ENCODE data around the gene ANO2.

Gene ANO2

DNA sequence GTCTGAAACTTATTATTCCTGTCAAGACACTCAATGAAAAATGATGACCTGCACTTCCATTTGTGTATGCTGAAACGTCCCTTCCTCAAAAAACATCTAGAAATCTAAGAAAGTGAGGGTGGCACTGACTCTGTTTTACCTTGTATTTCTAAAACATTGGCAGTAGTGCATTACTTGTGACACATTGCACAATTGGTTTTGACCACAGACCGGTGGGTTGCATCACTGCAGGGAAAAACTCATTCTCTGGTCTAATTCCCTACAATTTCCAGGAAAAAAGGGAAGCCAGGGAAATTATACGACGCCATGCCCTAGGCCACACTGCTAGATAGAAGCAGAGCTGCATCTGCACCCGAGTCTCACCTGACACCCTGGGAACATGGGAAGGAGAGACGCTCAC, 356.5 kb downstream of the ANO2 start:
- H4K20me1 ChIP-seq (ENCODE audit: control insufficient read depth, insufficient read depth, low read depth, low read length), result no peaks in the 10 kb centered on the region
- H3K4me3 ChIP-seq (ENCODE audit: low read length), result no peak overlapping the region
- H3K9me2 ChIP-seq (replicated peaks; ENCODE audit: control insufficient read depth, low read length), result no peaks in the 10 kb centered on the region
- no peak overlapping the region for H3K27ac ChIP-seq (ENCODE audit: low read depth, low read length)
- no peaks in the 10 kb centered on the region for H3K27me3 ChIP-seq (ENCODE audit: control insufficient read depth, low read length)
- H3K9me3 ChIP-seq (ENCODE audit: control insufficient read depth, insufficient read depth, low read length), result no peaks in the 10 kb centered on the region
- TF ChIP-seq CTCF (IDR thresholded peaks at IDR 0.05; ENCODE audit: low read depth, low read length, poor library complexity, severe bottlenecking) (no peak), EZH2phosphoT487 (IDR thresholded peaks at IDR 0.05; ENCODE audit: borderline replicate concordance, low read length) (no peak)
- H3K36me3 ChIP-seq (ENCODE audit: control insufficient read depth, low read length), result no peaks in the 10 kb centered on the region
- no peaks in the 10 kb centered on the region for H3K4me1 ChIP-seq (ENCODE audit: control insufficient read depth, low read length)
- no peaks in the 10 kb centered on the region for H3K79me2 ChIP-seq (ENCODE audit: control insufficient read depth, low read length)
- H3F3A ChIP-seq (ENCODE audit: control insufficient read depth, insufficient read depth), result no peaks in the 10 kb centered on the region
- no peak overlapping the region for H3K4me2 ChIP-seq (ENCODE audit: low read length)

- Histone ChIP-seq H3K4me1 (ENCODE audit: control insufficient read depth, low read length) (no peaks in the 10 kb centered on the region), H3K4me2 (ENCODE audit: low read length) (no peak overlapping the region), H3K9me2 (replicated peaks; ENCODE audit: control insufficient read depth, low read length) (no peaks in the 10 kb centered on the region), H3K36me3 (ENCODE audit: control insufficient read depth, low read length) (no peaks in the 10 kb centered on the region), H3K9me3 (ENCODE audit: control insufficient read depth, insufficient read depth, low read length) (no peaks in the 10 kb centered on the region), H3F3A (ENCODE audit: control insufficient read depth, insufficient read depth) (no peaks in the 10 kb centered on the region), H3K27ac (ENCODE audit: low read depth, low read length) (no peak overlapping the region), H4K20me1 (ENCODE audit: control insufficient read depth, insufficient read depth, low read depth, low read length) (no peaks in the 10 kb centered on the region), H3K4me3 (ENCODE audit: low read length) (no peak overlapping the region), H3K27me3 (ENCODE audit: control insufficient read depth, low read length) (no peaks in the 10 kb centered on the region), H3K79me2 (ENCODE audit: control insufficient read depth, low read length) (no peaks in the 10 kb centered on the region)
- no peak for TF ChIP-seq EZH2phosphoT487 (IDR thresholded peaks at IDR 0.05; ENCODE audit: borderline replicate concordance, low read length)
- no peak for TF ChIP-seq CTCF (IDR thresholded peaks at IDR 0.05; ENCODE audit: low read depth, low read length, poor library complexity, severe bottlenecking)
Measured at GRCh38 chr12:5588176-5588575, 356.9 kb downstream of the ANO2 start.

- no peaks in the 10 kb centered on the region for H3K4me1 ChIP-seq (ENCODE audit: control insufficient read depth, low read length)
- no peak overlapping the region for H3K27ac ChIP-seq (ENCODE audit: low read depth, low read length)
- H3F3A ChIP-seq (ENCODE audit: control insufficient read depth, insufficient read depth), result no peaks in the 10 kb centered on the region
- no peaks in the 10 kb centered on the region for H3K79me2 ChIP-seq (ENCODE audit: control insufficient read depth, low read length)
- no peak overlapping the region for H3K4me2 ChIP-seq (ENCODE audit: low read length)
- no peaks in the 10 kb centered on the region for H4K20me1 ChIP-seq (ENCODE audit: control insufficient read depth, insufficient read depth, low read depth, low read length)
- no peaks in the 10 kb centered on the region for H3K9me2 ChIP-seq (replicated peaks; ENCODE audit: control insufficient read depth, low read length)
- H3K4me3 ChIP-seq (ENCODE audit: low read length), result no peak overlapping the region
- no peaks in the 10 kb centered on the region for H3K27me3 ChIP-seq (ENCODE audit: control insufficient read depth, low read length)
- TF ChIP-seq EZH2phosphoT487 (IDR thresholded peaks at IDR 0.05; ENCODE audit: borderline replicate concordance, low read length) (no peak), CTCF (IDR thresholded peaks at IDR 0.05; ENCODE audit: low read depth, low read length, poor library complexity, severe bottlenecking) (no peak)
- no peaks in the 10 kb centered on the region for H3K36me3 ChIP-seq (ENCODE audit: control insufficient read depth, low read length)
- no peaks in the 10 kb centered on the region for H3K9me3 ChIP-seq (ENCODE audit: control insufficient read depth, insufficient read depth, low read length)
Measured at GRCh38 chr12:5587711-5588121, 357.3 kb downstream of the ANO2 start.

- Histone ChIP-seq H3K4me1 (ENCODE audit: control insufficient read depth, low read length) (no peaks in the 10 kb centered on the region), H3K9me2 (replicated peaks; ENCODE audit: control insufficient read depth, low read length) (no peaks in the 10 kb centered on the region), H3K9me3 (ENCODE audit: control insufficient read depth, insufficient read depth, low read length) (no peaks in the 10 kb centered on the region), H3K27me3 (ENCODE audit: control insufficient read depth, low read length) (no peaks in the 10 kb centered on the region), H3K27ac (ENCODE audit: low read depth, low read length) (no peak overlapping the region), H3K4me2 (ENCODE audit: low read length) (no peak overlapping the region), H3K36me3 (ENCODE audit: control insufficient read depth, low read length) (no peaks in the 10 kb centered on the region), H3K4me3 (ENCODE audit: low read length) (no peak overlapping the region), H4K20me1 (ENCODE audit: control insufficient read depth, insufficient read depth, low read depth, low read length) (no peaks in the 10 kb centered on the region), H3K79me2 (ENCODE audit: control insufficient read depth, low read length) (no peaks in the 10 kb centered on the region), H3F3A (ENCODE audit: control insufficient read depth, insufficient read depth) (no peaks in the 10 kb centered on the region)
- no peak for TF ChIP-seq EZH2phosphoT487 (IDR thresholded peaks at IDR 0.05; ENCODE audit: borderline replicate concordance, low read length)
- no peak for TF ChIP-seq CTCF (IDR thresholded peaks at IDR 0.05; ENCODE audit: low read depth, low read length, poor library complexity, severe bottlenecking)
Measured at GRCh38 chr12:5586201-5586600, 358.9 kb downstream of the ANO2 start.

Data from DOHH2 (cell line).